OCI-LY1 (cell line): Measurements from ENCODE around the gene CS.

ENCODE experiments used
- EZH2 ChIP-seq: fragments of 200-600 bp; sonication (generic), shearing (Covaris generic); IDR thresholded peaks from 2 replicates; pipeline ENCODE4 v1.8.0; 2017; ENCODE audit warnings: borderline replicate concordance, mixed run types, mild to moderate bottlenecking, antibody characterized with exemption, low read length, moderate library complexity, mixed read lengths
- TF ChIP-seq, protein P1 (sequence below): fragments of 200-600 bp; sonication (generic), shearing (Covaris generic); IDR thresholded peaks from 2 replicates; pipeline ENCODE4 v1.5.1; 2017; ENCODE audit warnings: mild to moderate bottlenecking, antibody characterized with exemption, low read length, moderate library complexity, mixed read lengths

DNA sequence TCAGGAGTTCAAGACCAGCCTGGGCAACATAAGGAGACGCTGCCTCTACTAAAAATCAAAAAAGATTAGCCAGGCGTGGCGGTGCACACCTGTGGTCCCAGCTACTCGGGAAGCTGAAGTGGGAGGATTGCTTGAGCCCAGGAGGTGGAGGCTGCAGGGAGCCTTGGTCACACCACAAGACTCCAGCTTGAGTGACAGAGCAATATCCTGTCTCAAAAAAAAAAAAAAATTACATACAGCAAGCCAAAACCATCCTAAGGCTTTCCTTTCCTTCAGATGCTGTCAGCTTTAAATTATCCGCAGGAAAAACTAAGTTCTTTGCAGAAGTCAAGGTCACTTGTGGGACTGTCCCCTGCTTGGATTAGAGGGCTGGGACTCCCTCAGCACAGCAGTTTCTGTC lies 1.3 kb downstream of the CS start:
- TF ChIP-seq, protein P1, sequence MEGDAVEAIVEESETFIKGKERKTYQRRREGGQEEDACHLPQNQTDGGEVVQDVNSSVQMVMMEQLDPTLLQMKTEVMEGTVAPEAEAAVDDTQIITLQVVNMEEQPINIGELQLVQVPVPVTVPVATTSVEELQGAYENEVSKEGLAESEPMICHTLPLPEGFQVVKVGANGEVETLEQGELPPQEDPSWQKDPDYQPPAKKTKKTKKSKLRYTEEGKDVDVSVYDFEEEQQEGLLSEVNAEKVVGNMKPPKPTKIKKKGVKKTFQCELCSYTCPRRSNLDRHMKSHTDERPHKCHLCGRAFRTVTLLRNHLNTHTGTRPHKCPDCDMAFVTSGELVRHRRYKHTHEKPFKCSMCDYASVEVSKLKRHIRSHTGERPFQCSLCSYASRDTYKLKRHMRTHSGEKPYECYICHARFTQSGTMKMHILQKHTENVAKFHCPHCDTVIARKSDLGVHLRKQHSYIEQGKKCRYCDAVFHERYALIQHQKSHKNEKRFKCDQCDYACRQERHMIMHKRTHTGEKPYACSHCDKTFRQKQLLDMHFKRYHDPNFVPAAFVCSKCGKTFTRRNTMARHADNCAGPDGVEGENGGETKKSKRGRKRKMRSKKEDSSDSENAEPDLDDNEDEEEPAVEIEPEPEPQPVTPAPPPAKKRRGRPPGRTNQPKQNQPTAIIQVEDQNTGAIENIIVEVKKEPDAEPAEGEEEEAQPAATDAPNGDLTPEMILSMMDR, result no peak
- TF ChIP-seq EZH2, result no peak
